Stimulated activated CD4-positive, alpha-beta T cell treated with anti-CD3 and anti-CD28 coated beads, TNF-alpha, amount 100 ng/mL, for 48 hours (primary cell): ENCODE results near the gene CNBD2.
"Not testable (repeated sequence)": the region's sequence is repeated elsewhere in the genome, so short reads cannot be mapped to it uniquely, and the experiment has no call there.

Source experiments
- DNase-seq, 3 donors: peaks; one replicate each; pipeline ENCODE4 v3.0.0-alpha.2; 2020; ENCODE audit warnings: low read depth in 3 of 3

Gene CNBD2

DNA sequence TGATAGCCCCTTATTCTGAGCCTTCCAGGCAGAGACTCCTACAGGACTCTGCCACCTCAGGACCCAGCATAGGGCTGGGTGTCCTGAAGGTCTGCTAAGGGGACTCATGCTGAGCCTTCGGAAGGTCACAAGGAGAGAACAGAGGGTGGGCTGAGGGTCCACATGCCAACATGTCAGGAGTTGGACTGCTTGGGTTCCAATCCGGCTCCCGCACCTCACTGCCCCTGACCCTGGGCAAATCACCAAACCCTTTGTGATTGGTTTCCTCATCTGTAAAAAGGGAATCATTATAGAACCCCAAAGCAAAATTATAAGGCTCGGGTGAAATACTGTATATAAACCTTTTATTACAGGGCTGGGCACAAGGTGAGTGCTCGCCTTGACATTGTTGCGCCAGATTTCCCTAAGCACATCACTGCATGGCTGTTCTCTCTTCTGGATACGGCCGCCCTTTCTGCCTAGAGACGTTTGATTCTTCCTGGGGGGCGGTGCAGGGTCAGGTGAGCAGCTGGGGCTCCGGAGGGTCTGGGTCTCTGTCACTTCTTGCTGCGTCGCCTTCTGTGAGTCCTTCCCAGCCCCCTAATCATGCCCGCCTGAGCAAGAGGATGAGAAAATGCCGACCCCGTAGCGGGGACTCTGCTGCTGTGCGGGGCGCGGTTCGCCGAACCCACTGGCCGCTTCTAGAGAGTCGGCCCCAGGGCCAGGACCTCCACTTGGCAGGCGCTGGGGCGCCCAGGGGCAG lies 95.7 kb downstream of the CNBD2 start:
- no peak for DNase-seq

DNA sequence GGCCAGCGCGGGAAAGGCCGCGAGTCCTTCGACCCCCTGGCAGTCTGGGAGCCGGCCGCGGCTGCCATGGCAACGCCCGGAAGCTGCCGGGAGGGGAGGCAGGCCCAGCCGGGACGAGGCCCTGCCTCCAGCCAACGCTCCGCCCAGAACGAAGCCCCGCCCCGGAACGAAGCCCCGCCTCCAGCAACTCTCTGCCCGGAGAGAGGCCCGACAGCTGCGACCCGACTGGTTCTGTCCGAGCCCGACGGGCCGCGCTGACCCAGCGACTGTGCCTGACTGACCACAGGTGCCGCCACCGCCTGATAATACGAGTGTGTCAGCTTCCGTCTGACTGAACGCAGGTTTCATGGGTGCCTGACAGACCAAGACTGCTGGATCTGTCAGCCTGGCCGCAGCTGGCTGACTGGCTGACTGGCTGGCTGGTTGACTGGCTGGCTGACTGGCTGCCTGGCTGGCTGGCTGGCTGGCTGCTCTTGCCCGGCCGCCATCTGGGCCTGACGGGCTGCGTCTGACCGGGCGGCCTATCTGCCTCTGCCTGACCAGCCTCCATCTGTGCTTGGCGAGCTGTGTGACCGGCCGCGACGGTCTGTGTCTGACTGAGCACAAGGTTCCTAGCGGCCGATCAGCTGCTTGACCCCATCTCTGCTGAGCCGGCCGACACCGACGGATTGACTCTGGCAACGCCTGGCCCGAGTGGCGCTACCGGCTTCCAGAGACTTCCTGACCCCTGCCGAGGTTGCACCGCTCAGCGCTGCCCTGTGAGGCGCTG lies 96.5 kb downstream of the CNBD2 start:
- DNase-seq, result peak; percentile 77 to 91 (median 84)

GRCh38 chr20:36065427-36065998 lies 97.1 kb downstream of the CNBD2 start:
- no peak for DNase-seq

GRCh38 chr20:36066777-36067176 lies 98.4 kb downstream of the CNBD2 start:
- no peak for DNase-seq

DNA sequence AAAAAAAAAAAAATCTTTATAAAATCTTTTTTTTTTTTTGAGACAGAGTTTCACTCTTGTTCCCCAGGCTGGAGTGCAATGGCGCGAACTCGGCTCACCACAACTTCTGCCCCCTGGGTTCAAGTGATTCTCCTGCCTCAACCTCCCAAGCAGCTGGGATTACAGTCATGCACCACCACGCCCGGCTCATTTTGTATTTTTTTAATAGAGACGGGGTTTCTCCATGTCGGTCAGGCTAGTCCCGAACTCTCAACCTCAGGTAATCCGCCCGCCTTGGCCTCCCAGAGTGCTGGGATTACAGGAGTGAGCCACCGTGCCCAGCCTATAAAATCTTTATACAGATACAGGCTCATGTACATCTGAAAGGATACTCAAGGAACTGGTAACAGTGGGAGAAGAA lies 100.1 kb downstream of the CNBD2 start:
- not testable (repeated sequence) for DNase-seq

- DNase-seq, result no peak
These were observed 102.1 kb downstream of the CNBD2 start for GRCh38 chr20:36070451-36070850.

DNA sequence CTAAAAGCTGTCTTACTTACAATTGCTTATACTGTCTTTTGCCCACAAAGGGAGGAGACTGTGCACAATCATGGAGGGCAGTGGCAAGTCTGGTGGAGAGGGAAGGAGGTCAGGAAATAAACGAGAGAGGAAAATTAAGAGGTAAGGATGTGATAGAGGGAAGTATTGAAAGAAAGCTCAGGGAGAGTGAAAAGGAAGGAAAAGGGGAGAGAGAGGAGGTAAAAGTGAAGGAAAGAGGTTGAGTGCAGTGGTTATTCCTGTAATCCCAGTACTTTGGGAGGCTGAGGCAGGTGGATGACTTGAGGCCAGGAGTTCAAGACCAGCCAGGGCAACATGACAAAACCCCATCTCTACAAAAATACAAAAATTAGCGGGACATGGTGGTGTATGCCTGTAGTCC lies 103.5 kb downstream of the CNBD2 start:
- no peak for DNase-seq

DNA sequence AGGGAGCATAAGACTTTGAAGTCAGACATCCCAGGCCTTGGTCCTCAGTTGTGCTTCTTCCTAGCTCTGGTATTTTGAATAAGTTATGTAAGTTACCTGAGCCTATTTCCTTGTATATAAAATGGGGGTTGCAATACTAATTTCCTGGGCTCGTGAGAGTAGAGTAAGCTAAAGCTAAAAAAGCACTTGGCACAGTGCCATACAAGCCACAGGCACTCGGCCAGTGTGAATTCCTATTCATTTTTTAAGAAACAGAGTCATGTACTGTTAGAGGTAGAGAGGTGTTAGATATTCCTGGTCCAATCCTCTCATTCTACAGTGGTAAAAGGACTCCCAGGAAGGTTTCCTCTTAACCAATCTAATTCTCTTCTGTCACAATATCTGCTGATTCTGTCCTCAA lies 106.6 kb downstream of the CNBD2 start:
- no peak for DNase-seq

DNA sequence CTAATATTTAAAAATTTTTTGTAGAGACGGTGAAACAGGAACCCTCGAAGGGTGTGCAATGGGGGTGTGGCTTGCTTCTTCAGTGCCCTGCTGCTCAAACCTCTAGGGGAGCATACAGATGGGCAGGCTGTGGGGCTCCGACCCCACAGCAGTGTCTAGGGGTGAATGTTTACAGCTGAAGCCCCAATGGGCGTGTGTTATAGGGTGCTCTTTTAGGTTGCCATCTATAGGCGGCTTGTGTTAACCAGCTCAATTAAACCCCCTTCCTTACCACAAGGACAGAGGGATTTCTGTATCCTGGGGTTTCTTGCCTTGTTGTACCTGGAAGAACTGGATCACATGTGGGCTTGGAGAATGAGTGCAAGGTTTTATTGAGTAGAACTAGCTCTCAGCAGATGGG lies 109.4 kb downstream of the CNBD2 start:
- not testable (repeated sequence) for DNase-seq

GRCh38 chr20:36079486-36079885 lies 111.1 kb downstream of the CNBD2 start:
- DNase-seq, result no peak

- not testable (repeated sequence) for DNase-seq
These were observed 111.6 kb downstream of the CNBD2 start for GRCh38 chr20:36079984-36080383.
